Measurements from ENCODE around the gene INTS13. TPM values are rescaled to one million over a fixed set of nuclear protein-coding genes. Genes with fewer than 3 reads are reported as not detected.

Gene INTS13
- total and polyA plus RNA-seq, 2 of the 8 experiments (the other 6 are each of a cell fraction or from before 2014, with no cell fraction given) = 20.5 to 58.2 TPM

- Histone ChIP-seq H3K4ac (replicated peaks; ENCODE audit: insufficient read length, low read depth, low read length) (no peak overlapping the region), H3K4me1 (replicated peaks in 1 of 4; ENCODE audit: control insufficient read depth in 3 of 4, insufficient read depth in 4 of 4, low read length in 3 of 4) (no peaks in the 10 kb centered on the region), H3K4me2 (ENCODE audit: insufficient read depth in 1 of 2, low read depth in 2 of 2, low read length in 2 of 2) (no peak overlapping the region), H2BK15ac (ENCODE audit: low read length) (no peak overlapping the region), H3K9me3 (ENCODE audit: insufficient read depth in 2 of 2, low read depth in 1 of 2, low read length in 1 of 2) (no peaks in the 10 kb centered on the region), H3K56ac (replicated peaks; ENCODE audit: insufficient read length, low read depth, low read length) (no peak overlapping the region), H3K4me3 (ENCODE audit: extremely low read depth in 1 of 4, insufficient read depth in 2 of 4, low read depth in 3 of 4, low read length in 4 of 4) (no peak overlapping the region), H2BK120ac (replicated peaks; ENCODE audit: low read depth, low read length) (no peak overlapping the region), H4K91ac (replicated peaks; ENCODE audit: insufficient read length, low read length) (no peak overlapping the region), H2BK5ac (ENCODE audit: low read depth, low read length) (no peak overlapping the region), H3K23ac (ENCODE audit: insufficient read length) (no peak overlapping the region), H2AK5ac (ENCODE audit: low read depth, low read length) (no peak overlapping the region), H4K20me1 (replicated peaks in 1 of 2; ENCODE audit: control insufficient read depth in 1 of 2, insufficient read depth in 2 of 2, low read length in 2 of 2) (no peaks in the 10 kb centered on the region), H3K27ac (ENCODE audit: low read depth, low read length) (no peak overlapping the region), H3K79me2 (ENCODE audit: control insufficient read depth in 1 of 2, insufficient read depth in 2 of 2, low read length in 2 of 2) (no peaks in the 10 kb centered on the region), H3K9ac (replicated peaks in 1 of 4; ENCODE audit: extremely low read depth in 1 of 4, low read depth in 3 of 4, low read length in 3 of 4) (no peak overlapping the region), H4K5ac (ENCODE audit: insufficient read length, low read depth, low read length) (no peak overlapping the region), H3K23me2 (ENCODE audit: low read depth, low read length) (no peaks in the 10 kb centered on the region), H3K36me3 (ENCODE audit: control insufficient read depth in 2 of 4, insufficient read depth in 4 of 4, low read length in 3 of 4) (peaks cover 5 to 17% (median 10%) of the 10 kb centered on the region in 4 experiments; a peak in 6 of 8 replicates), H3K18ac (ENCODE audit: extremely low read depth, low read length) (no peak overlapping the region), H4K8ac (ENCODE audit: extremely low read depth, insufficient read depth, low read length) (no peak overlapping the region), H3K27me3 (replicated peaks in 1 of 4; ENCODE audit: control insufficient read depth in 3 of 4, extremely low read depth in 1 of 4, insufficient read depth in 3 of 4, low read length in 3 of 4) (no peaks in the 10 kb centered on the region), H2BK20ac (ENCODE audit: low read length) (no peak overlapping the region), H2BK12ac (ENCODE audit: low read depth, low read length) (no peak overlapping the region), H3K14ac (ENCODE audit: insufficient read length) (no peak overlapping the region), H2AFZ (ENCODE audit: low read length) (no peak overlapping the region), H3K79me1 (ENCODE audit: low read depth, low read length) (no peaks in the 10 kb centered on the region)
- POLR2A ChIA-PET (ENCODE audit: partially characterized antibody) = interaction anchor here (1.0 kb wide), 1 partner anchor 214 kb away, joined by 3 read pairs; no protein-coding TSS in a partner anchor
- DNase-seq (ENCODE audit: low read depth in 1 of 2, low spot score in 2 of 2) (no peak), FAIRE-seq (no peak)
- 93% methylated on average over 2 of the region's 2 CpGs; no CpG with 5 or more reads in 1 of the 2 experiments for WGBS, 2 experiments (ENCODE audit: extremely low coverage in 1 of 2, insufficient coverage in 1 of 2, insufficient read length in 1 of 2, insufficient replicate concordance in 2 of 2, low coverage in 1 of 2, low lambda C conversion rate in 2 of 2, missing lambda C conversion rate in 1 of 2)
- CTCF ChIA-PET (ENCODE audit: partially characterized antibody) = interaction anchor here (1.0 kb wide), 1 partner anchor 334 kb away, joined by 6 read pairs; no protein-coding TSS in a partner anchor
- TF ChIP-seq ZNF274 (IDR thresholded peaks at IDR 0.05; ENCODE audit: borderline replicate concordance, extremely low read depth, low read length) (no peak), CBX5 (IDR thresholded peaks at IDR 0.05; ENCODE audit: low read depth, low read length) (no peak), E2F6 (IDR thresholded peaks at IDR 0.05) (no peak), SIRT6 (IDR thresholded peaks at IDR 0.05; ENCODE audit: low read length) (no peak), KDM5A (IDR thresholded peaks at IDR 0.05; ENCODE audit: low read length) (no peak), TEAD4 (IDR thresholded peaks at IDR 0.05; ENCODE audit: low read depth, low read length) (no peak), RXRA (IDR thresholded peaks at IDR 0.05; ENCODE audit: insufficient read depth, low read depth, low read length) (no peak), CREB1 (IDR thresholded peaks at IDR 0.05) (no peak), ATF2 (IDR thresholded peaks at IDR 0.05; ENCODE audit: low read length) (no peak), SAP30 (IDR thresholded peaks at IDR 0.05; ENCODE audit: insufficient read depth, insufficient replicate concordance, low read length) (no peak), MAFK (IDR thresholded peaks at IDR 0.05; ENCODE audit: low read depth, low read length) (no peak)
These were observed 34.2 kb upstream of the INTS13 start for GRCh38 chr12:26971963-26972362.
